Endothelial cell of umbilical vein (primary cell): ENCODE results near the gene RUBCN.
"Not testable (repeated sequence)": the region's sequence is repeated elsewhere in the genome, so short reads cannot be mapped to it uniquely, and the experiment has no call there.

Experiments
- CTCF ChIP-seq, 2 donors: IDR thresholded peaks; 1 replicate in 1 of 2; 2 replicates in 1 of 2; pipeline ENCODE4 v1.5.1; 2011; ENCODE audit warnings: low read length in 2 of 2, mild to moderate bottlenecking in 2 of 2, moderate library complexity in 2 of 2, control low read depth in 1 of 2, inconsistent platforms in 1 of 2, low read depth in 1 of 2; ENCODE audit not compliant: insufficient read depth in 1 of 2; ENCODE audit errors: extremely low read depth in 1 of 2
- MYC ChIP-seq: IDR thresholded peaks from one replicate; pipeline ENCODE4 v1.6.1; 2011; ENCODE audit warnings: mild to moderate bottlenecking, low read depth, low read length
- POLR2A ChIP-seq: IDR thresholded peaks from 2 replicates; pipeline ENCODE4 v1.6.1; 2012; ENCODE audit warnings: low read depth, mild to moderate bottlenecking, control low read depth, low read length

DNA sequence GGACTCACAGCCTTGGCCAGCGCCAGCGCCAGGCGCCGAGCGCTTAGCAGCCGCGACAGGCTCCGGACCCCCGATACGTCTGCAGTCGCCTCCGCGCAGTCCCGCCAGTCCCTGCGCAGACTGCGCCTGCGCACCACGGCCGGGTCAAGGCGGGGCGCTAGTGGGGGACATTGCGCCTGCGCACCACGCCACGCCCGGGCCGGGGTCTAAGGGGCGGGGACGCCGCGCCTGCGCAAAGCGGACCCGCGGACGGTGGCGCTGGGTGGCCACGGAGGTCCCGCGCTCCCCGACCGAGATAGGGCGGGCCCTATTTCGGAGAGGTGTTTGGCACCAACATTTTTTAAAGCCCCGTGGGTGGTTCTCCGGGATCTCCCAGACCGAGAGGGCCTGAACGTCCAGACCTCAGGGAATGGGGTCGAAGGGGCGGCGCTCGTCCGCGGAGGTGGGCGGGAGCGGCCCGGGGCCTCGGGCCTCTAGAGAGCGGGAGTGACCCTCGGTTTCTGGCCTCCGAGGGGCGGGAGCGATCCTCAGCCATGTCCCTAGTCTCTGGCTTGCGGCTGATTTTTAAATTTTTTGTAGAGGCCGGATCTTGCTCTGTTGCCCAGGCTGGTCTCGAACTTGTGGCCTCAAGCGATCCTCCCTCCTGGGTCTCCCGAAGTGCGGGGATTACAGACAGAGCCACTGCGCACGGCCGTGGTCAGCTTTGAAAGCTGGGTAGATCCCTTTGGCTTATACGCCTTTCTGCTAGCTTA, 108.8 kb downstream of the RUBCN start:
- TF ChIP-seq POLR2A; CTCF (IDR thresholded peaks at IDR 0.05; ENCODE audit: extremely low read depth in 1 of 2, insufficient read depth in 1 of 2, low read depth in 1 of 2, low read length in 2 of 2); MYC: not testable (repeated sequence)
